GM23338 (cell line): ENCODE results near the gene MDM4. TPM values are rescaled to one million over a fixed set of nuclear protein-coding genes. Genes with fewer than 3 reads are reported as not detected.

Source experiments
- ATAC-seq: fragments of 200-7000 bp; cut with Tn5 transposase; 3 replicates; pipeline ENCODE4 v1.9.1; 2020
- DNase-seq: peaks from one replicate; pipeline ENCODE4 v3.0.0-alpha.2; 2015; ENCODE audit warnings: low spot score
- H2AFZ ChIP-seq: fragments of 200-600 bp; sonication (generic); 2 replicates; pipeline ENCODE4 v1.8.0; 2016; ENCODE audit warnings: antibody characterized with exemption, mild to moderate bottlenecking, moderate library complexity
- H3F3A ChIP-seq: fragments of 200-600 bp; sonication (generic); replicated peaks from 2 replicates; pipeline ENCODE4 v1.8.0; 2017; ENCODE audit warnings: antibody characterized with exemption, mixed run types, low read depth
- H3K27ac ChIP-seq: fragments of 200-600 bp; sonication (generic); 2 replicates; pipeline ENCODE4 v1.6.1; 2016; ENCODE audit warnings: low read depth
- H3K27me3 ChIP-seq: fragments of 200-600 bp; sonication (generic); 2 replicates; pipeline ENCODE4 v1.8.0; 2016; ENCODE audit warnings: mild to moderate bottlenecking, mixed run types, moderate library complexity; ENCODE audit not compliant: insufficient read depth
- H3K36me3 ChIP-seq: fragments of 200-600 bp; sonication (generic); 2 replicates; pipeline ENCODE4 v1.8.0; 2016; ENCODE audit warnings: mild to moderate bottlenecking; ENCODE audit not compliant: insufficient read depth
- H3K4me1 ChIP-seq: fragments of 200-600 bp; sonication (generic); 2 replicates; pipeline ENCODE4 v1.8.0; 2016; ENCODE audit warnings: mild to moderate bottlenecking, moderate library complexity; ENCODE audit not compliant: insufficient read depth
- H3K4me2 ChIP-seq: fragments of 200-600 bp; sonication (generic); 2 replicates; pipeline ENCODE4 v1.7.1; 2017; ENCODE audit warnings: mixed run types
- H3K4me3 ChIP-seq: fragments of 200-600 bp; sonication (generic); 2 replicates; pipeline ENCODE4 v1.6.1; 2016; ENCODE audit warnings: mixed run types
- H3K79me2 ChIP-seq: fragments of 200-600 bp; sonication (generic); replicated peaks from 2 replicates; pipeline ENCODE4 v1.8.0; 2017; ENCODE audit warnings: mild to moderate bottlenecking; ENCODE audit not compliant: insufficient read depth
- H3K9me2 ChIP-seq: fragments of 200-600 bp; sonication (generic); 2 replicates; pipeline ENCODE4 v1.8.0; 2017; ENCODE audit not compliant: insufficient read depth
- H4K20me1 ChIP-seq: fragments of 200-600 bp; sonication (generic); replicated peaks from 2 replicates; pipeline ENCODE4 v1.8.0; 2017; ENCODE audit warnings: mild to moderate bottlenecking; ENCODE audit not compliant: insufficient read depth
- H3K27ac Mint-ChIP-seq: 2 replicates; pipeline ENCODE4 v1.8.0; 2020; ENCODE audit warnings: inconsistent platforms, mild to moderate bottlenecking, moderate library complexity, mixed read lengths
- H3K27me3 Mint-ChIP-seq: 3 replicates; pipeline ENCODE4 v1.8.0; 2022; ENCODE audit warnings: low read depth, mild to moderate bottlenecking, moderate library complexity, mixed read lengths, inconsistent platforms; ENCODE audit not compliant: insufficient read depth, poor library complexity
- H3K36me3 Mint-ChIP-seq: 3 replicates; pipeline ENCODE4 v1.8.0; 2021; ENCODE audit warnings: low read depth, mild to moderate bottlenecking, inconsistent platforms, moderate library complexity, mixed read lengths
- H3K4me1 Mint-ChIP-seq: 3 replicates; pipeline ENCODE4 v1.8.0; 2020; ENCODE audit warnings: mild to moderate bottlenecking, inconsistent platforms, mixed read lengths
- H3K4me3 Mint-ChIP-seq: 3 replicates; pipeline ENCODE4 v1.8.0; 2021; ENCODE audit warnings: moderate library complexity, mild to moderate bottlenecking, inconsistent platforms, mixed read lengths
- H3K9me3 Mint-ChIP-seq: 3 replicates; pipeline ENCODE4 v1.8.0; 2020; ENCODE audit warnings: moderate library complexity, mild to moderate bottlenecking, inconsistent platforms, mixed read lengths
- CREB1 ChIP-seq: fragments of 250-450 bp; sonication (Bioruptor Pico); IDR thresholded peaks from 2 replicates; pipeline ENCODE4 v1.5.0; 2020; ENCODE audit warnings: low read depth, mild to moderate bottlenecking, moderate library complexity
- EZH2 ChIP-seq: fragments of 200-600 bp; sonication (generic); IDR thresholded peaks from one replicate; pipeline ENCODE4 v1.8.0; 2017; ENCODE audit warnings: antibody characterized with exemption, mild to moderate bottlenecking, low read depth; ENCODE audit not compliant: unreplicated experiment
- EZH2phosphoT487 ChIP-seq: fragments of 200-600 bp; sonication (generic); IDR thresholded peaks from one replicate; pipeline ENCODE4 v1.8.1; 2018; ENCODE audit warnings: antibody characterized with exemption; ENCODE audit not compliant: unreplicated experiment
- JUNB ChIP-seq: IDR thresholded peaks from one replicate; pipeline ENCODE4 v1.6.1; 2016; ENCODE audit warnings: antibody characterized with exemption; ENCODE audit not compliant: unreplicated experiment
- NANOG ChIP-seq: IDR thresholded peaks from 2 replicates; pipeline ENCODE4 v1.6.1; 2016; ENCODE audit warnings: antibody characterized with exemption, borderline replicate concordance
- POLR2AphosphoS5 ChIP-seq: IDR thresholded peaks from 2 replicates; pipeline ENCODE4 v1.6.1; 2016; ENCODE audit warnings: antibody characterized with exemption, low read depth
- STAT1 ChIP-seq: IDR thresholded peaks from one replicate; pipeline ENCODE4 v1.6.1; 2016; ENCODE audit warnings: antibody characterized with exemption; ENCODE audit not compliant: unreplicated experiment
- ZNF114 ChIP-seq: fragments of 250-450 bp; sonication (Bioruptor Pico); IDR thresholded peaks from 2 replicates; pipeline ENCODE4 v1.5.0; 2020; ENCODE audit warnings: mild to moderate bottlenecking, moderate library complexity
- ZNF331 ChIP-seq: fragments of 250-450 bp; sonication (Bioruptor Pico); IDR thresholded peaks from 2 replicates; pipeline ENCODE4 v1.5.0; 2020; ENCODE audit warnings: low read depth, mild to moderate bottlenecking, moderate library complexity
- polyA plus RNA-seq: library from polyadenylated mRNA; unstranded; fragments of >200 nt; fragmentation: Nextera tagmentation; extraction: Ambion mirVana; gene quantifications from 2 replicates; pipeline ENCODE4 v1.2.1, GENCODE V29; 2016
- total RNA-seq: library from RNA; depleted of rRNA; stranded (reverse); fragments of >200 nt; shearing (Covaris generic); gene quantifications from 2 replicates; pipeline ENCODE4 v1.2.3, GENCODE V29; 2014
- TF ChIP-seq, protein P1 (sequence below): IDR thresholded peaks from one replicate; pipeline ENCODE4 v1.6.1; 2018; ENCODE audit warnings: antibody characterized with exemption; ENCODE audit not compliant: unreplicated experiment
- TF ChIP-seq, protein P2 (sequence below): IDR thresholded peaks from 2 replicates; pipeline ENCODE4 v1.6.1; 2016; ENCODE audit warnings: antibody characterized with exemption
- TF ChIP-seq, protein P3 (sequence below): fragments of 250-450 bp; sonication (Bioruptor Pico); IDR thresholded peaks from 2 replicates; pipeline ENCODE4 v1.5.0; 2020; ENCODE audit warnings: mild to moderate bottlenecking, moderate library complexity
- TF ChIP-seq, protein P4 (sequence below), 2 experiments: fragments of 200-600 bp in 1 of 2; sonication (generic) in 1 of 2; conservative IDR thresholded peaks; 2 replicates each; pipeline versions ENCODE4 v1.5.1 to v1.6.1; 2016 to 2017; ENCODE audit warnings: antibody characterized with exemption in 2 of 2, low read depth in 2 of 2, mild to moderate bottlenecking in 2 of 2, moderate library complexity in 1 of 2

The MDM4 gene
- total and polyA plus RNA-seq, 2 experiments from 2014 or later, result 24.8 to 56.1 TPM

DNA sequence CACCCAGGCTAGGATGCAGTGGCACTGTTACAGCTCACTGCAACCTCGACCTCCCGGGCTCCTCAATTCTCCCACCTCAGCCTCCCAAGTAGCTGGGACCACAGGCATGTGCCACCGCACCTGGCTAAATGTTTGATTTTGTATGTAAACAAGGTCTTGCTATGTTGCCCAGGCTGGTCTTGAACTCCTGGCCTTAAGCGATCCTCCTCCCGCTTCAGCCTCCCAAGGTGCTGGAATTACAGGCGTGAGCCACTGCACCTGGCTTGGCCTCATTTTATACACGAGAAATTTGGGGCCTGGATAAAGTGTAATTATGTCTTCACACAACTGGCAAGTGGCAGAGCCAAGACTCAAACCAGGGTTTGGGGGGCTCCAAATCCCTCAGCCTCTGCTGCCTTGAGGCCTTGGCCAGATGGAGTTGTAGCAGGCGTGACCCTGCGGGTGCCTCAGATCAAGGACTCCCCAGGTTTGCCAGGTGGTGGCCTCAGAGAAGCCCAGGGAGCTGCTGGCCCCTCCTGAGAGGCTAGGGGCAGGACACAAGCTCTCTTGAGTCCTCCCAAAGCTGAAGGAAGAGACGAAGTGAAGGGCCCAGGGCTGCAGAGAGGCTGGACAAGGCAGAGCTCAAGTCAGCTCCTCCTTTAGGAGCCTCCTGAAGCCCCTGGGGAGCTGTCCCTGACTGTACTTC, 61.7 kb downstream of the MDM4 start:
- Histone ChIP-seq H3K79me2 (no peaks in the 10 kb centered on the region), H3K4me3 (no peak overlapping the region), H3K4me2 (no peak overlapping the region), H4K20me1 (no peaks in the 10 kb centered on the region), H3K4me1 (peaks cover 71% of the 10 kb centered on the region), H3K36me3 (no peaks in the 10 kb centered on the region), H3K27ac (no peak overlapping the region), H2AFZ (peak overlapping the region; percentile 7; the same call in 1 of the 2 replicates), H3K27me3 (0 out of 2 replicates have a peak, but pooled peaks cover 5% of the 10 kb centered on the region), H3K9me2 (peaks cover 3% of the 10 kb centered on the region; the same call in 1 of the 2 replicates), H3F3A (peaks cover 11% of the 10 kb centered on the region; the same call in 1 of the 2 replicates)
- Mint-ChIP-seq H3K36me3 (no peaks in the 10 kb centered on the region), H3K27ac (no peak overlapping the region), H3K4me3 (no peak overlapping the region), H3K9me3 (peaks cover 2% of the 10 kb centered on the region; the same call in 1 of the 3 replicates), H3K4me1 (peaks cover 67% of the 10 kb centered on the region), H3K27me3 (peaks cover 23% of the 10 kb centered on the region)
- no peak for TF ChIP-seq EZH2phosphoT487
- TF ChIP-seq, protein P1, sequence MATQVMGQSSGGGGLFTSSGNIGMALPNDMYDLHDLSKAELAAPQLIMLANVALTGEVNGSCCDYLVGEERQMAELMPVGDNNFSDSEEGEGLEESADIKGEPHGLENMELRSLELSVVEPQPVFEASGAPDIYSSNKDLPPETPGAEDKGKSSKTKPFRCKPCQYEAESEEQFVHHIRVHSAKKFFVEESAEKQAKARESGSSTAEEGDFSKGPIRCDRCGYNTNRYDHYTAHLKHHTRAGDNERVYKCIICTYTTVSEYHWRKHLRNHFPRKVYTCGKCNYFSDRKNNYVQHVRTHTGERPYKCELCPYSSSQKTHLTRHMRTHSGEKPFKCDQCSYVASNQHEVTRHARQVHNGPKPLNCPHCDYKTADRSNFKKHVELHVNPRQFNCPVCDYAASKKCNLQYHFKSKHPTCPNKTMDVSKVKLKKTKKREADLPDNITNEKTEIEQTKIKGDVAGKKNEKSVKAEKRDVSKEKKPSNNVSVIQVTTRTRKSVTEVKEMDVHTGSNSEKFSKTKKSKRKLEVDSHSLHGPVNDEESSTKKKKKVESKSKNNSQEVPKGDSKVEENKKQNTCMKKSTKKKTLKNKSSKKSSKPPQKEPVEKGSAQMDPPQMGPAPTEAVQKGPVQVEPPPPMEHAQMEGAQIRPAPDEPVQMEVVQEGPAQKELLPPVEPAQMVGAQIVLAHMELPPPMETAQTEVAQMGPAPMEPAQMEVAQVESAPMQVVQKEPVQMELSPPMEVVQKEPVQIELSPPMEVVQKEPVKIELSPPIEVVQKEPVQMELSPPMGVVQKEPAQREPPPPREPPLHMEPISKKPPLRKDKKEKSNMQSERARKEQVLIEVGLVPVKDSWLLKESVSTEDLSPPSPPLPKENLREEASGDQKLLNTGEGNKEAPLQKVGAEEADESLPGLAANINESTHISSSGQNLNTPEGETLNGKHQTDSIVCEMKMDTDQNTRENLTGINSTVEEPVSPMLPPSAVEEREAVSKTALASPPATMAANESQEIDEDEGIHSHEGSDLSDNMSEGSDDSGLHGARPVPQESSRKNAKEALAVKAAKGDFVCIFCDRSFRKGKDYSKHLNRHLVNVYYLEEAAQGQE, result no peak
- TF ChIP-seq ZNF114, result no peak
- TF ChIP-seq POLR2AphosphoS5, result no peak
- no peak for TF ChIP-seq NANOG
- no peak for TF ChIP-seq JUNB
- TF ChIP-seq, protein P2, sequence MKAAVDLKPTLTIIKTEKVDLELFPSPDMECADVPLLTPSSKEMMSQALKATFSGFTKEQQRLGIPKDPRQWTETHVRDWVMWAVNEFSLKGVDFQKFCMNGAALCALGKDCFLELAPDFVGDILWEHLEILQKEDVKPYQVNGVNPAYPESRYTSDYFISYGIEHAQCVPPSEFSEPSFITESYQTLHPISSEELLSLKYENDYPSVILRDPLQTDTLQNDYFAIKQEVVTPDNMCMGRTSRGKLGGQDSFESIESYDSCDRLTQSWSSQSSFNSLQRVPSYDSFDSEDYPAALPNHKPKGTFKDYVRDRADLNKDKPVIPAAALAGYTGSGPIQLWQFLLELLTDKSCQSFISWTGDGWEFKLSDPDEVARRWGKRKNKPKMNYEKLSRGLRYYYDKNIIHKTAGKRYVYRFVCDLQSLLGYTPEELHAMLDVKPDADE, result no peak
- no peak for TF ChIP-seq EZH2
- no peak for TF ChIP-seq ZNF331 (CRISPR knock-in tag)
- TF ChIP-seq, protein P3, sequence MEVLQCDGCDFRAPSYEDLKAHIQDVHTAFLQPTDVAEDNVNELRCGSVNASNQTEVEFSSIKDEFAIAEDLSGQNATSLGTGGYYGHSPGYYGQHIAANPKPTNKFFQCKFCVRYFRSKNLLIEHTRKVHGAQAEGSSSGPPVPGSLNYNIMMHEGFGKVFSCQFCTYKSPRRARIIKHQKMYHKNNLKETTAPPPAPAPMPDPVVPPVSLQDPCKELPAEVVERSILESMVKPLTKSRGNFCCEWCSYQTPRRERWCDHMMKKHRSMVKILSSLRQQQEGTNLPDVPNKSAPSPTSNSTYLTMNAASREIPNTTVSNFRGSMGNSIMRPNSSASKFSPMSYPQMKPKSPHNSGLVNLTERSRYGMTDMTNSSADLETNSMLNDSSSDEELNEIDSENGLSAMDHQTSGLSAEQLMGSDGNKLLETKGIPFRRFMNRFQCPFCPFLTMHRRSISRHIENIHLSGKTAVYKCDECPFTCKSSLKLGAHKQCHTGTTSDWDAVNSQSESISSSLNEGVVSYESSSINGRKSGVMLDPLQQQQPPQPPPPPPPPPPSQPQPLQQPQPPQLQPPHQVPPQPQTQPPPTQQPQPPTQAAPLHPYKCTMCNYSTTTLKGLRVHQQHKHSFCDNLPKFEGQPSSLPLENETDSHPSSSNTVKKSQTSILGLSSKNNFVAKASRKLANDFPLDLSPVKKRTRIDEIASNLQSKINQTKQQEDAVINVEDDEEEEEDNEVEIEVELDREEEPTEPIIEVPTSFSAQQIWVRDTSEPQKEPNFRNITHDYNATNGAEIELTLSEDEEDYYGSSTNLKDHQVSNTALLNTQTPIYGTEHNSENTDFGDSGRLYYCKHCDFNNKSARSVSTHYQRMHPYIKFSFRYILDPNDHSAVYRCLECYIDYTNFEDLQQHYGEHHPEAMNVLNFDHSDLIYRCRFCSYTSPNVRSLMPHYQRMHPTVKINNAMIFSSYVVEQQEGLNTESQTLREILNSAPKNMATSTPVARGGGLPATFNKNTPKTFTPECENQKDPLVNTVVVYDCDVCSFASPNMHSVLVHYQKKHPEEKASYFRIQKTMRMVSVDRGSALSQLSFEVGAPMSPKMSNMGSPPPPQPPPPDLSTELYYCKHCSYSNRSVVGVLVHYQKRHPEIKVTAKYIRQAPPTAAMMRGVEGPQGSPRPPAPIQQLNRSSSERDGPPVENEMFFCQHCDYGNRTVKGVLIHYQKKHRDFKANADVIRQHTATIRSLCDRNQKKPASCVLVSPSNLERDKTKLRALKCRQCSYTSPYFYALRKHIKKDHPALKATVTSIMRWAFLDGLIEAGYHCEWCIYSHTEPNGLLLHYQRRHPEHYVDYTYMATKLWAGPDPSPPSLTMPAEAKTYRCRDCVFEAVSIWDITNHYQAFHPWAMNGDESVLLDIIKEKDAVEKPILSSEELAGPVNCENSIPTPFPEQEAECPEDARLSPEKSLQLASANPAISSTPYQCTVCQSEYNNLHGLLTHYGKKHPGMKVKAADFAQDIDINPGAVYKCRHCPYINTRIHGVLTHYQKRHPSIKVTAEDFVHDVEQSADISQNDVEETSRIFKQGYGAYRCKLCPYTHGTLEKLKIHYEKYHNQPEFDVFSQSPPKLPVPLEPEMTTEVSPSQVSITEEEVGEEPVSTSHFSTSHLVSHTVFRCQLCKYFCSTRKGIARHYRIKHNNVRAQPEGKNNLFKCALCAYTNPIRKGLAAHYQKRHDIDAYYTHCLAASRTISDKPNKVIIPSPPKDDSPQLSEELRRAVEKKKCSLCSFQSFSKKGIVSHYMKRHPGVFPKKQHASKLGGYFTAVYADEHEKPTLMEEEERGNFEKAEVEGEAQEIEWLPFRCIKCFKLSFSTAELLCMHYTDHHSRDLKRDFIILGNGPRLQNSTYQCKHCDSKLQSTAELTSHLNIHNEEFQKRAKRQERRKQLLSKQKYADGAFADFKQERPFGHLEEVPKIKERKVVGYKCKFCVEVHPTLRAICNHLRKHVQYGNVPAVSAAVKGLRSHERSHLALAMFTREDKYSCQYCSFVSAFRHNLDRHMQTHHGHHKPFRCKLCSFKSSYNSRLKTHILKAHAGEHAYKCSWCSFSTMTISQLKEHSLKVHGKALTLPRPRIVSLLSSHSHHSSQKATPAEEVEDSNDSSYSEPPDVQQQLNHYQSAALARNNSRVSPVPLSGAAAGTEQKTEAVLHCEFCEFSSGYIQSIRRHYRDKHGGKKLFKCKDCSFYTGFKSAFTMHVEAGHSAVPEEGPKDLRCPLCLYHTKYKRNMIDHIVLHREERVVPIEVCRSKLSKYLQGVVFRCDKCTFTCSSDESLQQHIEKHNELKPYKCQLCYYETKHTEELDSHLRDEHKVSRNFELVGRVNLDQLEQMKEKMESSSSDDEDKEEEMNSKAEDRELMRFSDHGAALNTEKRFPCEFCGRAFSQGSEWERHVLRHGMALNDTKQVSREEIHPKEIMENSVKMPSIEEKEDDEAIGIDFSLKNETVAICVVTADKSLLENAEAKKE (CRISPR knock-in tag), result no peak
- no peak for TF ChIP-seq STAT1
- TF ChIP-seq, protein P4, sequence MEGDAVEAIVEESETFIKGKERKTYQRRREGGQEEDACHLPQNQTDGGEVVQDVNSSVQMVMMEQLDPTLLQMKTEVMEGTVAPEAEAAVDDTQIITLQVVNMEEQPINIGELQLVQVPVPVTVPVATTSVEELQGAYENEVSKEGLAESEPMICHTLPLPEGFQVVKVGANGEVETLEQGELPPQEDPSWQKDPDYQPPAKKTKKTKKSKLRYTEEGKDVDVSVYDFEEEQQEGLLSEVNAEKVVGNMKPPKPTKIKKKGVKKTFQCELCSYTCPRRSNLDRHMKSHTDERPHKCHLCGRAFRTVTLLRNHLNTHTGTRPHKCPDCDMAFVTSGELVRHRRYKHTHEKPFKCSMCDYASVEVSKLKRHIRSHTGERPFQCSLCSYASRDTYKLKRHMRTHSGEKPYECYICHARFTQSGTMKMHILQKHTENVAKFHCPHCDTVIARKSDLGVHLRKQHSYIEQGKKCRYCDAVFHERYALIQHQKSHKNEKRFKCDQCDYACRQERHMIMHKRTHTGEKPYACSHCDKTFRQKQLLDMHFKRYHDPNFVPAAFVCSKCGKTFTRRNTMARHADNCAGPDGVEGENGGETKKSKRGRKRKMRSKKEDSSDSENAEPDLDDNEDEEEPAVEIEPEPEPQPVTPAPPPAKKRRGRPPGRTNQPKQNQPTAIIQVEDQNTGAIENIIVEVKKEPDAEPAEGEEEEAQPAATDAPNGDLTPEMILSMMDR (conservative IDR thresholded peaks at IDR 0.05; ENCODE audit: low read depth in 2 of 2), result no peak
- TF ChIP-seq CREB1 (CRISPR knock-in tag), result no peak
- DNase-seq (no peak), ATAC-seq (no peak)
